NCI-H2107 (cell line): ENCODE data around the gene OCIAD2.
"Not testable (repeated sequence)": the region's sequence is repeated elsewhere in the genome, so short reads cannot be mapped to it uniquely, and the experiment has no call there.

Experiments used
- DNase-seq: peaks from one replicate; lab custom pipeline; 2025; lab: John Stamatoyannopoulos, UW

Gene OCIAD2, protein sequence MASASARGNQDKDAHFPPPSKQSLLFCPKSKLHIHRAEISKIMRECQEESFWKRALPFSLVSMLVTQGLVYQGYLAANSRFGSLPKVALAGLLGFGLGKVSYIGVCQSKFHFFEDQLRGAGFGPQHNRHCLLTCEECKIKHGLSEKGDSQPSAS

DNA sequence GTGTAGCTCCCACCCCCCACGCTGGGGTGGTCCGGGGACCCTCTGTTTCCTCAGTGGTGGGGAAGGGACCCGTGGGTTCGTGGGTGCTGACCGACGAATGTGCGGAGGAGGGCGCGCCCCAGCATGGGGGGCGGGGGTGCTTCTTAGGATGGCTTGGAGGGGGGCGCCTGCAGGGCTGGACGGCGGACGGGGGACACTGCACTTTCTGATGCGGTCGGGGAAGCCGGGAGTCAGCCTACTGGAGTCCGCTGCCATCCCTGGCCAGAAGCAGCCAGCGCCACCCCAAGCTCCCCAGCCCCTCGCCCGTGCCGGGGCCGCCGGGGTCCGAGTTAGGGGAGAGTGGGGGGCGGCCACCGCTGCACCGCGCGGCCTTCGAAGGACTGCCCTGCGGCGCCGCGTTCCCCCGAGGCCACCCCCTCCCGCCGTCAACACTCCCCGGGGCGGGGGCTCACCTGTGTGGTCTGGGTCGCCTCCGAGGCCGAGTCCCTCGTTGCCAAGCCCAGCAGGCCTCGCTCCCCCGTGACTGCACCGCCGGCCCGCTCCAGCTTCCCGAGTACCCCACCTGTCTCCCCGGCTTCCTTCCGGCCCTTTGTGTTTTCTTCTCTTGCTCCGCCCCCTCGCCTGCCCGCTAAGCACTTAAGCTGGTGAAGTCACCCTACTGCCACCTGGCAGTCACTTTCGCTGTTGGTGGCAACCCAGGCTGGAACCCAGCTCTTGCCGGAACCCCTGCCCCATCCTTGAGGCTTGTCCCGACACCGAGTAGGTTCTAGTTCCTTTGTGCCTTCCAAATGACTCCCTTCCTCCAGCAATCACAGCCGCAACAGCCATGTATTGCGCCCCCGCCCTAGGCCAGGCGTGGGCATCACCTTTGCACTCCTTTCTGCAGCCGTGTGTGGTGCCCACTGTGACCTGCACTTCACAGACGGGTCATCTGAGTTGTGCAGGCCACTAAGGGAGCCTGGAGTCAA is at the start of gene OCIAD2:
TSS of gene OCIAD2 (minus strand) at position 569 of the 968 bp plus-strand sequence. CDS start 2,225 bp downstream, outside the sequence.
- peak; percentile 62 for DNase-seq

DNA sequence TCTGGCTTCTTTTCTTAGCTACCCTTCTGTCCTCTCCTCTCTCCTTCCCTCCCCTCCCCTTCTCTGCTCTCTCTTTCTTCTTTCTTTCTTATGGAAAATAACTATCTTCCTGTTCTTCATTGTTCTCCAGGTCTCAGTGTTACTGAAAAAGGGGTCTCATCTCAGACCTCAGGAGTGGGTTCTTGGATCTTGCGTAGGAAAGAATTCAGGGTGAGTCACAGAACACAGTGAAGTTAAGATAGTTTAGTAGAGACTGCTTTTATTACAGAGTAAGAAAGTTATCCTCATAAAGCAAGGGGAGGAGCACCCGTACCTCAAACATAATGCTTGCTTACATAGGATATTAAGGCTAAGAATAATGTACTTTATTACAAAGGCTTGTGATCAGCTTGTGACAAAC is 47.7 kb upstream of the OCIAD2 start:
- no peak for DNase-seq

DNA sequence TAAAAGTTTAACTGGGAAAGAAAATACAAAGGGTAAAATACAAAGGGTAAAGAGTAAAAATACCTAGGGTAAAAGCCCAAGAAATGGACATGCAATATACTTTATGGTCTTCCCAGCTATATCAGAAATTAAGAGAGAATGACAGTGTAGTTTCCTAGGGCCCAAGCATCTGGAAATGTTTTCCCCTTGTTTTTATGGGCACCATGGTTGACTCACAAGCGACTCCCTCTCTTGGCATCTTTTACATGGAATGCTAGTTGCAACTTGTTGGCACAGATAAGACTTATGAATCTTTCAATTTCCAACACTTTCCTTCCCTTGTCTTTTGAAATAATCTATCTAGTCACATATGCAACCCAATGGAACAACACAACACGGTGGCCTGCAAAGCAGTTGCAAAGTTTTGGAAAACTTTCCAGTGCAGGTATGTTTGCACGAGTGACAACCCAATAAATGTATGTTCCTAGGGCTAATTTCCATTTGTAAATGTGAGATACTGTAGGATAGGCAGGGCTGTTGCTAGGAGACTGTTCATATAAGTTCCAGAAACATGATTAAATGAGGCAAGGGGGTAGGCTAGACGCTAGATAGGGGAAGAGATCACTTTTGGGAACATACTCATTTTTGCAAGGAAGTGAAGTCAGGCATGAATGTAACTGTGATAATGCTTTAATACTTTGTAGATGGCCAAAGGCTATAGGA is 43.1 kb upstream of the OCIAD2 start:
- DNase-seq, result no peak

DNA sequence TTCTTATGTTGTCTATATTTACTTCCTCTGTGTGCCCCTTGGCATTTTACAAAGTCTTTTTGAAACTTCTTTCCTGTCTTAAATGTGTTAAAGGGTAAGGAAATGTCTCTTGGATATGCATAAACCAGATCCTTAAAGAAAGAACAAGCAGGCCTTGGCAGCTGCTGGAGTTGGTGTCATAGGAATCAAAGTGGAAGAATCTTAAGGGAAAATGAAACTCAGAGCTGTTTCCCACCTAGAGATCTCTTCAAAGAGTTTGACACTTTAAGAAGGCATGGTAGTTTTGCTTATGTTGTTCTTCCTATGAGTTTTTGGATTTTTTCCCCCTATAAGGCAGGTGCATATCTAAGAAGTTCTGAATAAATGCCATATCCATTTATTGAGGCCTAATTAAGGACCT is 42.5 kb upstream of the OCIAD2 start:
- no peak for DNase-seq

DNA sequence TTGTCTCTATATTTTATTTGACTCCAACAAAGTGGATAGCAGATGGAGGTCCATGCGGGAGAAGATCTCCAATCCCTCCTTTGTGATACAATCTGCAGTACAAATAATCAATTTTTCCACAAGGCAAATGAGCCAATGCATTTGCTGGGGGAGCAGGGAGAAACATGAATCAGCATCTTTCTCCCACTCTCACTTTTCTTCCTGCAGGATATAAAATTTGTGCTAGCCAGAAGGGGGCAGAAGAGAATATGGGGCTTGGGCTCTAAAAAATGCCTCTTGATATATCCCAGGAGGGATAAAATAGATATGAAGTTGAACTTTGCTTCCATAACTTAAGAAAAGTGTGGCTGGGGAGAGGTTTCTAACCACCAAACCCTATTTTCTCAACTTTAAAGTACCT is 41.2 kb upstream of the OCIAD2 start:
- DNase-seq, result no peak

DNA sequence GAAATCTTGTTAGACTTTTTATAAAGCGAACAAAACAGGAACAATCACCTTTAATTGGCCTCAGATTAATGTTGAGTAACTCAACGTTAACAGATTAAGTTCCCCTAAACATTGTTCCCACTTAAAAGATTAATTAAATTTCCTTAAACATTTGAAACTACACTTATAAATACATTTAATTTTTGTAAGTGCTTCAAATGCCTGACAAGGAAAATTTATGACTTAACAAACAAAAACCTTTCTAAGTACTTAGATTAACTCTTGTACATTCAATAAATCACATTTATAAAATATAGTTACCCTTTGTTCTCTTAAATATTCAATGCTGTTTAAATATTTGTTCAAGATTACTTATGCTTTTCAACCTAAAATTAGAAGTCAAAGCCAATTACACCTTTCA is 39.4 kb upstream of the OCIAD2 start:
- DNase-seq, result no peak

DNA sequence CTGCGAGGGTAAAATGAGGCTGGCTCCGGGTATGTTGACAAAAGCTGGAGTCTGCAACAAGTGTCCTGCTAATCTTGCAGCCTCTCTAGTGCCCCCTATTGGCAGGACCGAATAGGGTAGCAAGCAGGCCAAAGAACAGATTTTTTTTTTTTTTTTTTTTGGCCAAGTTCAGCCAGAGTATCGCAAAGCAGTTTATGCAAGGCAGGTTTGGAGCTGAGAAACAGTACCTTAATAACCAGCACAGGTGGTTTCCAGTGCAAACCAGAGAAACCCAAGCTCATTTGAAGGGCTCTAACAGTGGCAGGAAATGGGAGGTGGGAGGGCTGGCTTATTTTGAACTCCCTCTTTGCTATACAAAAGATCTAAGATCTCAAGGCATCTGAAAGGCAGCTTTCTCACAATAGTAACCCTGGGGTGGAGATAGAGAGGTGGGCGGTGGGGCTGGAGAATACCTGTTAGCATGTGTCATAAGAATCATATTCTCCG is 38.2 kb upstream of the OCIAD2 start:
- DNase-seq, result no peak

DNA sequence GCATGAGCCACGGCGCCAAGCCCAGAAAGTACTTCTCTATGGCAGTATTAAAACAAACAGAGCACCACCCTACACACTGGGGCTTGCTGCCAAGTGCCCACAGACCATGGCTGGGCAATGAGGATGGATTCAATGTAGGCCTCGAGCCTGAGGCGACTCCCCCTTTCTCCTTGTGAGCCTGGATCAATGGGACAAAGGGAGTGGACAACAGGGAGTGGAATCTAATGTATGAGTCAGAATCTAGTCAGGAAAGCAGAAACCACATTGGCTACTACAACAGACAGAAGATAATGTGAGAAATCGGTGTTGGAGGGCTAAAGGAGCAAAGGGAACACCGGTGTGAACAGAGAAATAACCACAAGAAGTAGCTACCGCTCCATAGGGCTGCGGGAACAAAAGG is 37.7 kb upstream of the OCIAD2 start:
- no peak for DNase-seq

DNA sequence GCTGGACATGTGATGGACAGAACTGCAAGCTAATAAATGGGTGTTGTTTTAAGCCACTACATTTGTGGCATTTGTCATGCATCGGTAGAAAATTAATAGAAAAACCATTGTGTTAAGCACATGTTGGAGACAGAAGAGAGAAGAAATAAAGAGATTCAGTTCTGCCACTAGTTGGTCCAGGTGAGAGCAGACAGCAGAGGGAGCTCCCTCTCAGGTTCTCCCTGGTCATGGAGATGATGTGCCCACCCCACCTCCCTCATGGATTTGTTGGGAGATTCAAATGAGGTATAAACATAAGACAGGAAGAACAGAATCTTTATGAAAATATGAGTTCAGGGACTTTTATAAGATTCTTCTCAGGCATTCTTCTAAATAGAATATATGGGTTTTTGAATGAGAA is 36.8 kb upstream of the OCIAD2 start:
- no peak for DNase-seq

DNA sequence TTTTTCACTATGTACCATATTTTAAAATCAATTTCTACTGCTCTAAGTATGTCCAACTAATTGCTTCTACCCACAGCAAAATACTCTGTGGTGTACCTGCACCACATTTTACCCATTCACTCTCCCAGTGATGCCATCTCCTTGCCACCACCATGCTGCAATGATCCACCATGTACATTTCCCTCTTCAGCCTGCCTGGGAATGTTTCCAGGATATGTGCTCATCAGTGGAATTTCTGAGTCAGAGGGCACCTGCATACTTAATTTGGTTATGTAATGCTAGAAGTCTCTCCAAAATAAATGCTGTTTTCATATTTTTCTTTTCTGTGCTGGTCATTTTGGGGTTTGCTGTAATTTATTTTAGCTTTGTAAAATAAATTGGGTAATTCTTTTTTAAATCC is 33.2 kb upstream of the OCIAD2 start:
- DNase-seq, result no peak

DNA sequence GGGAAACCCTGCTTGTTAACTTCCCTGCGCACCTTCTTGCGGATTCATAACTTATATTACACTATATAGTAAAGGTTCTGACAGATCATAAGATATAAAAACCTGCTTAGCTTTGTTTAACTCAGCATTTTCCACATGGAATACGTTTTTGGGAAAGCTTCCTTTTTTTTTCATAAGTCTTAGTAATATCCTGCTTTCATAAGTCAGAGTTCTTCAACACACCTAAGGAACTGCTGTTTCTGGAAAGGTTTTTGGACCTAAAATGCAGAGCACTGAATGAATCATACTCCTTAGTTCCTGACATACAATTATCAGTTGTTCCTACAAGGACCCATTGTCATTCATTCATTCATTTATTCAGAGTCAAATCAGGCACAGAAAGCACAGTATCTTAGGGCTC is 32.3 kb upstream of the OCIAD2 start:
- no peak for DNase-seq

DNA sequence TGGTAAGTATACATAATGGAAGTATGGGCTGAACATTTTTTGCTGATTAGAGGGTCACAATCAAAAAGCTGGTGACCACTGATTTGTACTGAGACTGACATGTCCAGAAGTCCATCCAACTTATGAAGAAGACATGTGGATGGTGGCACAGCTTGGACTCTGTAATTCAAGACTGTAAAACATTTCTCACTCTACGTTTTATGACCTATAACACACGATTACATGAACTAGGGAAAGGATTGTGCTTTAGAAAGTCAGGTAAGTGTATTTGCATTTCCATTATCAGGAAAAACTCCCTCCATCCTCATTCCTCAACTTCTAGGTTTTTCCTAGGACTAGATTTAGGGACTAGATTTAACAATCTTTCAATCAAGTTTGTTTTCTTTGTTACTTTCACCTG is 30.5 kb upstream of the OCIAD2 start:
- no peak for DNase-seq

DNA sequence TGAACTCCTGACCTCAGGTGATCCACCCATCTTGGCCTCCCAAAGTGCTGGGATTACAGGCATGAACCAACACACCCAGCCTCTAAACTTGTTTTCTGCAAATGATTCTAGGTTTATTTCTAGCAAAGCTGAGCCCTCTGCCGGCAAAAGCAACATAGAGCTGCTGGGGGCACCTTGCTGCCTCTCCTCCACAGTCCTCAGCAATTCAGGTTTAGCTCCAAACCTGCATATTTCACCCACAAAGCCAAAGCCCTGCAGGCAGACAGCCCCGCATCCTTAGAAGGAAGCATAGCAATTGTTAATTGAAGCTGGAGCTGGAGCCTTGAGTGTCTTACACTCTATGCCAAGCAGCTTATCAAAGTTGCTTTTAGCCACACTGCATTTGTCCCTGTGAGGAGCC is 24.9 kb upstream of the OCIAD2 start:
- no peak for DNase-seq

DNA sequence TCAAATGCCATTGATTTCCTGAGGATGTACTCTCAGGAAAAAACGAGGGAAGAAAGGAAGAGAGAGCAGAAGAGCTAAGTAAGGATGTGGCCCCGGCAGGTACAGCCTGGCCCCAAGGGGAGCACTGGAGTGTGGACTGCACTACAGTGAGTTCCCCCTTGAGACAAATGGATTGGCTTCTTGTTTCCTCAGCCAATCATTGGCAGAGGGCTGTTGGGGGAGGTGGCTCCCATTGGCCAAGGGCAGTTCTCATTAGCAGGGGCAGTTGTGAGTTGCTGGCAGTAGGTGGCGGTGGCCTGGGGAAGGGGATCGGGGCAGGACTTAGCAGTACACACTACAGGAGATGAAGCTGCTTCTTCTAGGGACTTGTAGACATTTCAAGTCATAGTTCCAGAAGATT is 24.1 kb upstream of the OCIAD2 start:
- no peak for DNase-seq

DNA sequence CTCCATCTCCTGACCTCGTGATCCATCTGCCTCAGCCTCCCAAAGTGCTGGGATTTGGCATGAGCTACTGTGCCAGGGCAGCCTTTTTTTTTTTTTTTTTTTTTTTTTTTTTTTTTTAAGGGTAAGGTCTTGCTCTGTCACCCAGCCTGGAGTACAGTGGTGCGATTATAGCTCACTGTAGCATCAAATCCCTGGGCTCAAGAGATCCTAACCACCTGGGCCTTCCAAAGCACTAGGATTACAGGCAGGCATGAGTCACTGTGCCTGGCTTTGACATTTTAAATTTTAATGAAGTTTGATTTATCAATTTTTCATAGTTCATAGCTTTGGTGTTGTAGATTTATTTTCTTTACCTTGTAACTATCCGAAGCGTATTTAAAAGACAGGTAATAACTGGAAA is 17.8 kb upstream of the OCIAD2 start:
- no peak for DNase-seq

DNA sequence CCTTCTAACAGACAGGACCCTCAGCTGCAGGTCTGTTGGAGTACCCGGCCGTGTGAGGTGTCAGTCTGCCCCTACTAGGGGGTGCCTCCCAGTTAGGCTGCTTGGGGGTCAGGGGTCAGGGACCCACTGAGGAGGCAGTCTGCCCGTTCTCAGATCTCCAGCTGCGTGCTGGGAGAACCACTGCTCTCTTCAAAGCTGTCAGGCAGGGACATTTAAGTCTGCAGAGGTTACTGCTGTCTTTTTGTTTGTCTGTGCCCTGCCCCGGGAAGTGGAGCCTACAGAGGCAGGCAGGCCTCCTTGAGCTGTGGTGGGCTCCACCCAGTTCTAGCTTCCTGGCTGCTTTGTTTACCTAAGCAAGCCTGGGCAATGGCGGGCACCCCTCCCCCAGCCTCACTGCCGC is 16.5 kb upstream of the OCIAD2 start:
- not testable (repeated sequence) for DNase-seq

DNA sequence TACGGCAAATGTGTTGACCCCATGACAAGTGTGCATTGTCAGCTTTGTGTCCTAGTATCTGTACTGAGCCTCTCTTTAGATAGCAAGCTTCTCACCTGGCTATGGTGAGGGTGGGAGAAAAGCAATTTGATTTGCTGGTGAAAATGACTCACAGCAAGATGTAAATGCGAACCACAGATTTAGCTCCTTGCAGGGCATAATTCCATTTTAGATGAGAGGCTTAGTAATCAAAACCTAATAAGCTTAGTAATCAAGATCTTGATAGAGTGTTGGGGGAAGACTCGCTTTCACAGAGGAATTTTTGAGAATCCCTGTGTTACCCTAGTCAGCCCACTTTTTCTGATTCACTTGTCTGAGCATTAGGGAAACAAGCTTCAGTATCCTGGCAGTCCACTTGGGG is 7.7 kb upstream of the OCIAD2 start:
- no peak for DNase-seq

DNA sequence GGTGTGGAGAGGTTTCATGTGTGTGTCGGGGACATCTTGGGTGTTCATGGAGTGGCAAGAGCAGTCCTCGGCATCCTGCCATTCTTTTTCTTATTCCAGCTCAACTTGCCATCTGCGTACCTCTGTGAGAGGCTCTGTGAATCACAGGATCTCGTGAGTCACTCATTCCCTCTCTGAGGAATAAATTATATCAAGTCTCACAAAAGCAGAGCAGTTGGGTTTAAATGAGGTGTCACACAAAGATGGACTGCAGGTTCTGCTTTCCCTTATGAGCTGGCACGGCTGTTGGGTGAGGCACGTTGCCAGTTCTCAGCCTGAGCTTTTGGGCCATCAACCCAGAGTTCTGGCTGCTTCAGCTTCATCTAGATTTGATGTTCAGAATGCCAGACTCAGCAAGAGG is 6.8 kb upstream of the OCIAD2 start:
- no peak for DNase-seq

DNA sequence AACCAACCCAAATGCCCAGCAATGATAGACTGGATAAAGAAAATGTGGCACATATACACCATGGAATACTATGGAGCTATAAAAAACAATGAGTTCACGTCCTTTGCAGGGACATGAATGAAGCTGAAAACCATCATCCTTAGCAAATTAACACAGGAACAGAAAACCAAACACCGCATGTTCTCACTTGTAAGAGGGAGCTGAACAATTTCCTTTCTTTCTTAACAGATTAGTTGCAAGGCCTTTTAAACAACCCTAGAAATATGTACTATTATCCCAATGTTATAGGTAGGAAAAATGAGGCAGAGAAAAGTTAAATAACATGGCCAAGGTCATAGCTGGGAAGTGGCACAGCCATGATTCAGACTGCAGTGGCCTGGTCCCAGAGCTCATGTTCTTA is 5.8 kb upstream of the OCIAD2 start:
- no peak for DNase-seq

DNA sequence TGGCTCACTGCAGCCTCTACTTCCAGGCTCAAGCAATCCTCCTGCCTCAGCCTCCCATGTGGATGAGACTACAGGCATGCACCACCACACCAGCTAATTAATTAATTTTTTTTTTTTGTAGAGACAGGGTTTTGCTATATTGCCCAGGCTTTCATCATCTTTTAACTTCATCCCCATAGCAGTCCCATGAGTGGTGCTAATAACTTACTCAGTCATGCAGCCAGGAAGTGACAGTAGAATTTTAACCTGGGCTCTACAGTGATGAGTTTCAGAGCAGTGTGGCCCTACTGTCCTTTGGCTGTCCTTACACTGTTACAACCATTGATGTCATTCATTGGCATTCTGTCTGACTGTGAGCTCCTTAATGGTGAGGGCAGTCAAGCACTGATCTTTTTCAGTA is 3.9 kb upstream of the OCIAD2 start:
- DNase-seq, result no peak

DNA sequence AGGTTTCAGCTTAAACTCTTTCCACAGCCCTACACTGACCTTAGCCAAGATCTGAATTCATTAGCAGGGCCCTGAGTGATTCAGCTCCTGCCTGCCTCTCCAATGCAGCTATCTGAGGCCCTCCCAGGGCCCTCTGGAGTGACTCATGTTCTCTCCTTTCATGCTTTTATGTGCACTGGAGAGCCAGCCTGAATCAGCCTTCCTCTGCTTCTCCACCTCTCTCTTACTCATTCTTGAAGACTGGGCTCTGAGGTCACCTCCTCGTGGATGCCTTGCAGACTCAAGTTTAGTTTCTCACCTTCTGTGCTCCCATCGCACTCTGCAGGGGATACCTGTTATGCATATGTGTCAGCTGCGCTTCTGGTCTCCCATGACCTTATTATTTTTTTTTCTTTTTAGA is 3.1 kb upstream of the OCIAD2 start:
- no peak for DNase-seq

DNA sequence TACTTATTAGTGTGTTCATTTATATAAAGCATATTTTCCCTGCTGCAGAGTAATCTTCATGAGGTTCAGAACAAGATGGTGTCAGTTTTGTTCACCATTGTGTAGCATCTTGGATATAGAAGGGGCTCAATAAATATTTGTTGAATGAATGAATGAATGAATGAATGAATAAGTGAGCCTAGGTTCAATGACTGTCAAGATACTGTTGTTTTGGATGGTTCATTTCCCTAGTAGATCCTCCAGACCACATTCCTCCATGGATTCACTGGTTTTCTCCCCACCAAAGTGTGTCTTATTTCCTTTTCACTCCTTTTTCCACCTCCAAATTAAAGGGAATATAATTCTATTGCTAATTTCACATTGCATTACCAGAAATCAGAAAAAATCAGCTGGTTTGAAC is 2.1 kb upstream of the OCIAD2 start:
- no peak for DNase-seq
